ENCODE measurements around the gene PRKN.

PRKN gene

GRCh38 chr6:161394437-161394836 is 1333.1 kb downstream of the PRKN start:
- DNase-seq = no peak

- no peak for DNase-seq
These were observed 1333.7 kb downstream of the PRKN start for GRCh38 chr6:161393839-161394364.

- DNase-seq = no peak
These were observed 1334.3 kb downstream of the PRKN start for GRCh38 chr6:161393292-161393691.

GRCh38 chr6:161389756-161390155 is 1337.8 kb downstream of the PRKN start:
- DNase-seq = no peak

GRCh38 chr6:161383951-161384350 is 1343.6 kb downstream of the PRKN start:
- DNase-seq = no peak

- DNase-seq = no peak
These were observed 1347.6 kb downstream of the PRKN start for GRCh38 chr6:161379834-161380582.

GRCh38 chr6:161378115-161378514 is 1349.5 kb downstream of the PRKN start:
- DNase-seq = no peak

GRCh38 chr6:161377116-161377515 is 1350.5 kb downstream of the PRKN start:
- no peak for DNase-seq

- DNase-seq = no peak
These were observed 1351.2 kb downstream of the PRKN start for GRCh38 chr6:161376367-161376766.

GRCh38 chr6:161374971-161375873 is 1352.3 kb downstream of the PRKN start:
- DNase-seq = no peak

- DNase-seq = peak; percentile 29
These were observed 1353.6 kb downstream of the PRKN start for GRCh38 chr6:161373905-161374451.

GRCh38 chr6:161372422-161372793 is 1355.2 kb downstream of the PRKN start:
- no peak for DNase-seq

- peak; percentile 28 for DNase-seq
These were observed 1356.7 kb downstream of the PRKN start for GRCh38 chr6:161370880-161371279.

GRCh38 chr6:161369339-161369738 is 1358.2 kb downstream of the PRKN start:
- no peak for DNase-seq

GRCh38 chr6:161368514-161368913 is 1359.1 kb downstream of the PRKN start:
- DNase-seq = no peak

- no peak for DNase-seq
These were observed 1360.1 kb downstream of the PRKN start for GRCh38 chr6:161367472-161367871.

- DNase-seq = no peak
These were observed 1361.2 kb downstream of the PRKN start for GRCh38 chr6:161366301-161366923.

GRCh38 chr6:161365633-161366032 is 1361.9 kb downstream of the PRKN start:
- DNase-seq = no peak

- no peak for DNase-seq
These were observed 1364.3 kb downstream of the PRKN start for GRCh38 chr6:161363286-161363685.

- DNase-seq = no peak
These were observed 1365.3 kb downstream of the PRKN start for GRCh38 chr6:161362266-161362665.

- no peak for DNase-seq
These were observed 1366.0 kb downstream of the PRKN start for GRCh38 chr6:161361529-161361928.

GRCh38 chr6:161360520-161360919 is 1367.0 kb downstream of the PRKN start:
- DNase-seq = no peak

- DNase-seq = no peak
These were observed 1368.0 kb downstream of the PRKN start for GRCh38 chr6:161359618-161359945.
